ENCODE results near the gene PCYT1A.

- TF ChIP-seq CTCF (IDR thresholded peaks at IDR 0.05) (no peak), EZH2 (IDR thresholded peaks at IDR 0.05; ENCODE audit: borderline replicate concordance, insufficient read depth, low read depth, low read length, poor library complexity, severe bottlenecking) (no peak)
Measured at GRCh38 chr3:196272826-196273225, 14.7 kb downstream of the PCYT1A start.

Data from B cell (primary cell).